ENCODE measurements around the gene GLIPR2.
"Not testable (repeated sequence)": the region's sequence is repeated elsewhere in the genome, so short reads cannot be mapped to it uniquely, and the experiment has no call there.

Gene GLIPR2

GRCh38 chr9:36123515-36123914 lies 13.0 kb upstream of the GLIPR2 start:
- DNase-seq (ENCODE audit: low read depth in 2 of 2): no peak

GRCh38 chr9:36125062-36125855 lies 11.3 kb upstream of the GLIPR2 start:
- no peak for DNase-seq (ENCODE audit: low read depth in 2 of 2)

GRCh38 chr9:36126016-36126730 lies 10.4 kb upstream of the GLIPR2 start:
- DNase-seq (ENCODE audit: low read depth in 2 of 2): no peak

- no peak for DNase-seq (ENCODE audit: low read depth in 2 of 2)
These were observed 8.8 kb upstream of the GLIPR2 start for GRCh38 chr9:36127652-36128244.

- DNase-seq (ENCODE audit: low read depth in 2 of 2): no peak
These were observed 8.2 kb upstream of the GLIPR2 start for GRCh38 chr9:36128349-36128748.

DNA sequence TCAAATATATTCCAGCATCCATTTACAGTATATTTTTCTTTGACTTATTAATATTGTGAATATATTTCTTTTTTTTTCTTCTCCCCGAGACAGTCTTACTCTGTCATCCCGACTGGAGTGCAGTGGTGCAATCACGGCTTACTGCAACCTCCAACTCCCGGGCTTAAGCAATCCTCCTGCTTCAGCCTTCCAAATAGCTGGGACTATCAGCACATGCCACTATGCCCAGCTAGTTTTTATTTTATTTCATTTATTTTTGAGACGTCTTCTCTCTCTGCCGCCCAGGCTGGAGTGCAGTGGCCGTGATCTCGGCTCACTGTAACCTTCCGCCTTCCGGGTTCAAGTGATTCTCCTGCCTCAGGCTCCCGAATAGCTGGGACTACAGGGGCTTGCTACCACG lies 7.4 kb upstream of the GLIPR2 start:
- no peak for DNase-seq (ENCODE audit: low read depth in 2 of 2)

DNA sequence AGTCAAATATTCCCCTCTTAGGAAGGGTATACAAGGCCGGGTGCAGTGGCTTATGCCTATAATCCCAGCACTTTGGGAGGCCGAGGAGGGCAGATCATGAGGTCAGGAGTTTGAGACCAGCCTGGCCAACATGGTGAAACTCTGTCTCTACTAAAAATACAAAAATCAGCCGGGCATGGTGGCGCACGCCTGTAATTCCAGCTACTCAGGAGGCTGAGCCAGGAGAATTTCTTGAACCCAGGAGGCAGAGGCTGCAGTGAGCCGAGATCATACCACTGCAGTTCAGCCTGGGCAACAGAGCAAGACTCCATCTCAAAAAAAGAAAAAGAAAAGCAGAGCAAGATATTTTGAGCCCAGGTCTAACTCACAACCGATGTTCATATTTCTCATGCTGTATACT lies 4.9 kb upstream of the GLIPR2 start:
- not testable (repeated sequence) for DNase-seq (ENCODE audit: low read depth in 2 of 2)

GRCh38 chr9:36132086-36132485 lies 4.4 kb upstream of the GLIPR2 start:
- no peak for DNase-seq (ENCODE audit: low read depth in 2 of 2)

GRCh38 chr9:36134761-36135505 lies 1.6 kb upstream of the GLIPR2 start:
- DNase-seq (ENCODE audit: low read depth in 2 of 2): no peak

DNA sequence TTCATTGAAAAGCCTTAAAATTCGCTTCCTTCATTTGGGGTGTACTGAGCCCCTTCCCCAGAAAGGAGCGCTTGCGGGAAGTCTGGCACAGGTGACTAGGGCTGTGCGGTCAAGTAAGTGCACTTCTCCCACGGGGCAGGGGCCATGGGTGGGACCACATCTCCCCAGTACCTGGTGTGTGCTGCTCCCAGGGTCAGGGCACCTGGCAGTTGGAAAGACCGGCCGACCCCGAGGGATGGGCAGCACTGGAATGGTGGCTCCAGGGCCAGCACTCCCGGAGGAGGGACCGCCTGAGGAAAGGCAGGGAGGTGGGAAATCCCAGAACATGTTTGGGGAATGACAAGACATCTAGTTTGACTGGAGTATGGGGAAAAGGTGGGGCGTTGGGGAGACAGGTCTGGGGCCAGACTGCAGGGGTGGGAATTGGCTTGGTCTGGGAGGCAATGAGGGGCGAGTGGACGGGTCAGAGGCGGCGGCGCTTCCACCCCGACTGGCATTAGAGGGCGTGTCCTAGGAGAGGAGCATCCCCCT lies 727 bp upstream of the GLIPR2 start:
- no peak for DNase-seq (ENCODE audit: low read depth in 2 of 2)

DNA sequence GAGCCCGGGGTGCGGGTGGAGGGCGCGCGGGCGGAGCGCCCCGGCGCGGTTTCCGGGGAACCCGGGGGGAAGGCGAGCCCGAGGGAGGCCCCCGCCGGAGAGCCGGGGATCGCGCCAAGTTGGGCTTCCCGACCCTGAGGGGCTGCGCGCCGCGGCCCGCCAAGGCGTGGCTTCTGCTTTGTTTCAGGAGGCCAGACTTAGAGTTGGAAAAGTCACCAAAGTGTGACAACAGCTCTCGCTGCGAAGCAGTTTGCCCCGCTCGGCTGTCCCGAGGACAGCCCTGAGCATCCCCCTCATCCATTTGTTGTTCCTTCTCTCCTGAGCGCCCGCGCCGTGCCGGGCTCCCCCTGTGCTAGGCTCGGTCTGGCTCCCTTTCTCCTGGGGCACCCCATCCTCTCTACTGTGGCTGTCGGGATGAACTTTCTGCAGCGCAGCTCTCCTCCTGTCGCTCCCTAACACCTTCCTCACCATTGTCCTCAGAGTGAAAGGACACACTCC lies 410 bp downstream of the GLIPR2 start:
- no peak for DNase-seq (ENCODE audit: low read depth in 2 of 2)

DNA sequence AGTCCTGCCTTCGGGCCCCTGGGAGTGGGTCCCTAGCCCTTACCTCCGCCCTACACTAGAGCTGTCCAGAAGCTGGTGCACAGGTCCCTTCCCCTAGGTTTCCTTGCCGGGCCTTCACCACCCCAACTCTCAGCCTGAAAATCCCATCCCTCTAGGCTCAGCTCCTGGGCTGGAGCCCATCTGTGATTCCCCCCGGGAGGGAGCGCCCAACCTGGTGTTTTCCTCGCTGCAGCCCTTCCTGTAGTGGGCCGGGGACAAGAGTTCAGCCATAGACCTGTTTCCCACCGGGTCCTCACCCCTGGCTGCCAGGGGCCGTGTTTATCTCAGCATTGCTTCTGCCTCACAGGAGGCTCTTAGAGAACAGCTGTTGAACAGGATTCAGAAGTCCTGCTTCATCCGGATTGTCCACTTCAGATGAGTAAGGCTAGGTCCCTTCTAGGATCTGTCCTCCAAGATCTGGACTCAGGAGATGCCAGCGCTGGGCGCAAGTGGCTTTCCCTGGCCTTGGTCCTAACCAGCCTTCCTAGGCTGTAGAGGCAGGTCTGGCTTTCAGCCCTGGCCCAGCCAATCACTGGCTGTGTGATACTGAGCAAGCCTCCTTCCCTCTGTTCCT lies 965 bp downstream of the GLIPR2 start:
- DNase-seq (ENCODE audit: low read depth in 2 of 2): no peak

DNA sequence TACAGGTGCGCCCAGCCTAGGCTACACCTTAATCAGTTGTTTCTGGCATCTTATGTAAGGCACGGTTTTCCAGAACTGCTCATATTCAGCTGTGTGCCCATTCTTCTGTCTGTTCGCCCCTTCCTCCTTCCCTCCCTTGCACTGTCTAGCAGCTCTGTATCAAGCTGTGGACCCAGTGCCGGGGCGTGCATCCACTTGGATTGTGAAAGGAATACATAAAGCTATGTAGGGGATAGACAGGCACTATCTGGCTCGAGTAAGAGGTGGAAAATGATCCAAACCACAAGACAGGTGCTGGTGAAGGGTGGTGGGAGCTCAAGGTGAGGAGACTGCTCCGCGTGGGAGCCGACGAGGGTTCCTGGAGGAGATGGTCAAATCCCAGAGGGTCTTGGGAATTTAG lies 2.0 kb downstream of the GLIPR2 start:
- DNase-seq (ENCODE audit: low read depth in 2 of 2): no peak

- no peak for DNase-seq (ENCODE audit: low read depth in 2 of 2)
These were observed 2.4 kb downstream of the GLIPR2 start for GRCh38 chr9:36138901-36139300.

- DNase-seq (ENCODE audit: low read depth in 2 of 2): no peak
These were observed 3.9 kb downstream of the GLIPR2 start for GRCh38 chr9:36140086-36141084.

DNA sequence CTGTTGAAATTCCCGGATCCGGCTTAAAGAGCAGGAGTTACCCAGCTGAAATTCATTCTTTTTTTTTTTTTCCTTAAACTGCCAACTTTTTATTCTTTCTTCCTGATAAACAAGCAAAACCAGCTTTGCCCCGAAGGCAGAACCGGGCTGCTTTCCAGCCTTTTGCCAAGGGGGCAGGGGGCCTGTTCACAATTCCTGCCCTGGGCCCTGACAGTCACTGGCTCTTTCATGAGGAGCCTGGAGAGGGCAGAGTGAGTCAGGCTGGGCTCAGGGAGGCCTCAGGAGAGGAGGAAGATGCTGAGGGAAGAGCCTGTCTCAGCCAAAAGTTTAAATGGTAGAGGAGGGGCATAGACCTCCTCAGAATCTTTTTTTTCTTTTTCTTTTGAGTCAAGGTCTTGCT lies 4.8 kb downstream of the GLIPR2 start:
- no peak for DNase-seq (ENCODE audit: low read depth in 2 of 2)

- no peak for DNase-seq (ENCODE audit: low read depth in 2 of 2)
These were observed 5.2 kb downstream of the GLIPR2 start for GRCh38 chr9:36141761-36142160.

DNA sequence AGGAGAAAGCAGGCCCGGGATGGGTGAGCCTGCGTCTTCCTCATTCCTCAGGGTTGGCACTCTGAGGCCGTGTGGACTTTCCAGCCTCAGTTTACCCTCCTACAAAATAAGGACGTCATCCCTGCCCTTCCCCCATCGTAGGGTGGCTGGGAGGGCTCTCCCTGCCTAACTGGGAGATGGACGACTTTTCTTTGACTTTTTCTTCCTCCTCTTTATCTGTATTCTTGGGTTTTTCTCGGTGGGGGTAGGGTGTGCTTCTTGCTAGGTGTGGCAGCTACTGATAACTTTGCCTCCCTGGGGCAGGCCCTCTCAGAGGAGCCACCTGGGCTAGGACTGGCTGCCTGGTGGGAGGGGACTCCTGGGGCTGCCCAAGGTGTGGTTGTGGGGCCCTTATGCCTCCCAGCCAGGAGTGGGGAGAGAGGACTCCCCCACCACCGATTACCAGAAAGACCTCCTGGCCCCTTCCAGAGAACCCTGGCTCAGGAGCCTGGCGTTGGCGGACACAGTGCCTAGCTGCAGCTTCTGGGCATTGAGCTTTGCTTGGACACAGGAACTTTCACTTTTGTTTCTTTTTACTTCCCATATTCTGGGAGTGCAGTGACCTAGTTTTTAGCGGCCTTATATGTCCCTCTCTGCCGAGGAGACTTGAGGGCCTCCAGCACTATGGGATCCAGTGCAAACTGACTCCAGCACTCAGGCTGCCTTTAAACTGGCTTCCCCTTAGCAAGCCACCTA lies 6.1 kb downstream of the GLIPR2 start:
- DNase-seq (ENCODE audit: low read depth in 2 of 2): no peak

GRCh38 chr9:36143245-36143641 lies 6.7 kb downstream of the GLIPR2 start:
- DNase-seq (ENCODE audit: low read depth in 2 of 2): no peak
